Measurements from ENCODE around the gene OR2L2.
"Not testable (repeated sequence)": the region's sequence is repeated elsewhere in the genome, so short reads cannot be mapped to it uniquely, and the experiment has no call there.

OR2L2 gene, protein sequence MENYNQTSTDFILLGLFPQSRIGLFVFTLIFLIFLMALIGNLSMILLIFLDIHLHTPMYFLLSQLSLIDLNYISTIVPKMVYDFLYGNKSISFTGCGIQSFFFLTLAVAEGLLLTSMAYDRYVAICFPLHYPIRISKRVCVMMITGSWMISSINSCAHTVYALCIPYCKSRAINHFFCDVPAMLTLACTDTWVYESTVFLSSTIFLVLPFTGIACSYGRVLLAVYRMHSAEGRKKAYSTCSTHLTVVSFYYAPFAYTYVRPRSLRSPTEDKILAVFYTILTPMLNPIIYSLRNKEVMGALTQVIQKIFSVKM

GRCh38 chr1:248029770-248030169 is at the start of gene OR2L2:
OR2L2 (plus strand) TSS chr1:248030070; CDS start chr1:248038268, 8,198 bp downstream.
- no peak for DNase-seq

DNA sequence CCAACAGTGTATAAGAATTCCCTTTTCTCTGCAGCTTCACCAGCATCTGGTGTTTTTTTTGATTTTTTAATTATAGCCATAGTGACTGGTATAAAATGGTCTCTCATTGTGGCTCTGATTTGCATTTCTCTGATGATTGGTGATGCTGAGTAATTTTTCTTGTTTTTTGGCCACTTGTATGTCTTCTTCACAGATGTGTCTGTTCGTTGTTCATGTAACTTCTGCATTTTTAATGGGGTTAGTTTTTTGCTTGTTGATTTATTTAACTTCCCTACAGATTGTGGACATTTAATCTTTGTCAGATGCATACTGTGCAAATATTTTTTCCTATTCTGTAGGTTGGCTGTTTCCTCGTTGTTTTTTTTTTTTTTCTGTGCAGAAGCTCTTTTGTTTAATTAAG is 36.9 kb upstream of the OR2L2 start:
- DNase-seq = no peak

DNA sequence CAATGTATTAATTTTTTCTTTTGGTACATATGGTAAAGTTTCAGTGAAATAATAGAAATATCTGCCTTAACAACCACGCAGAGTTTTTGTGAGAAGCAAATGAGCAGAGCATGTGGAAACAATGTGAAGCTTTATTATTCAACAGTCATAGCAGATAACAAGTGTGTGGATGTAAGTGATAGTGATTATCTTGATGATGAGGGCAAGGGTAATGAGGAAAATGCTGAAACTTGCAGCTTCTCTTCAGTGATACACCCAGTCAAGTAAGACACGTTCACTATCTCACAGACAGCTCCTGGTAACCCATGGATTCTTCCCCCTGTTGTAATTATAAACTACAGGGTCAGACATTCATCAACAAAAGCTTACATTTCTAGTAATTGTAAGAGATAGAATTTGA is 31.1 kb upstream of the OR2L2 start:
- no peak for DNase-seq

DNA sequence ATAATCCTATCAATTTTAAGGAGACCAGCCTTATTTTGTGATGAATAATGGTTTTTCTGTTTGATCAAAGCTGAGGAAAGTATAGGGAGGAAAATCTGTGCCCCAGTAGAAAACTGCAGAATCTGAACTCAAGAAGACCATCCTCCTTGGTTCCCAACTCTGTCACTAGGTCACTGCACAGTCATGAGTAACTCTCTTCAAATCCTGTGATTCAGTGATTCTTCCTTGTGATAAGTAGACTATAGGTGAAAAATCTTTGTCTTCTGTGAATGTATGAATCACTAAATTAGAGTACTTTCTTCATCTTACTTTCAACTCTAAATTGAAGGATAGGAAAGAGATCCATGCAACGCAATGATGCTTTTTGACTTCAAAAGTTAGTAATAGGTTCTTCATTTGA is 29.7 kb upstream of the OR2L2 start:
- DNase-seq = no peak

- DNase-seq = no peak
These were observed 22.1 kb upstream of the OR2L2 start for GRCh38 chr1:248007778-248008177.

- DNase-seq = no peak
These were observed 20.2 kb upstream of the OR2L2 start for GRCh38 chr1:248009681-248010080.

DNA sequence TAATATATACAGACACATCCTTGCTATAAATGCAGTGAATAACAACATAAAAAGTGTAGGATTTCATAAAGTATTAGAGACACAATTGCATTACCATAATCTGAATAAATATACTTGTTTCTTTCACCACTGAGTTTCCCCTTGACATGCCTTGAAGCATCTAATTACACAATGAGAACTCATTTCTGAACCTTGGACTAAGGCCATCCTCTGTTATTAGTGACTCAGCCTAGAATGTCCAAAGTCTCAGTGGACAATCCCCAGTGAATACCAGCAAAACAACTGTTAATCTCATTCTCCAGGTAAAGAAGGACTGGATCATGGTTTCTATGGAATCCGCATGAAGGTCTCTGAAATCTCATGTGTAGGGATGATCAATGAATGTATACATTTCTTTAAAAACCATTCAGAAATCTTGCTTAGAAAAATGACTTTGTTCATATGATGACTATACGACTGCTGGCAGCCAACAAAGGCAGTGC is 16.6 kb upstream of the OR2L2 start, which contains the start of gene OR2L5:
TSS of gene OR2L5 (plus strand) at position 432 of the 482 bp plus-strand sequence. CDS start 8,288 bp downstream, outside the sequence.
- DNase-seq = no peak

GRCh38 chr1:248015803-248016202 is 14.1 kb upstream of the OR2L2 start:
- no peak for DNase-seq

GRCh38 chr1:248045209-248045608 is 15.3 kb downstream of the OR2L2 start:
- DNase-seq = no peak

- DNase-seq = no peak
These were observed 16.7 kb downstream of the OR2L2 start, which contains the start of gene OR2L3 for GRCh38 chr1:248046536-248046935. OR2L3 (plus strand) TSS chr1:248046836; CDS start chr1:248060682, 13,846 bp downstream.

DNA sequence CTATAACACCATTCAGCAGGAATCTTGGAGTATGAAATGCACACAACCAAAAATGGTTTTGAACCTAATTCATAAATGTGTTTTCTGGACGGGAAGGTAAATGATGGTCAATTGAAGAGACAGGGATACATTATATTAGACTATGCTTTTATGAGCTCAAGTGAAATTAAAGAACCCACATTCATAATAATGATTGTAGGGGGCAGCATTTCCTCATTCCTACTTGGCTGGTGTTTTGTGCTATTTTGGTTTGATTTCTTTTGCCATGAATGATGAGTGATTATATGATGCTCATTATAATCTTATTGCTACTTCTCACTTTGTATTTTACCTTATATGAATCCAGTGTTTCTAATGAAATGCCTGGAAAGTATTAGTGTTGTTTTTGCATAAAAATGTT is 17.1 kb downstream of the OR2L2 start:
- DNase-seq = no peak

GRCh38 chr1:248054671-248055070 is 24.8 kb downstream of the OR2L2 start:
- no peak for DNase-seq

GRCh38 chr1:248055261-248055660 is 25.4 kb downstream of the OR2L2 start:
- no peak for DNase-seq

GRCh38 chr1:248065071-248065470 is 35.2 kb downstream of the OR2L2 start:
- no peak for DNase-seq

DNA sequence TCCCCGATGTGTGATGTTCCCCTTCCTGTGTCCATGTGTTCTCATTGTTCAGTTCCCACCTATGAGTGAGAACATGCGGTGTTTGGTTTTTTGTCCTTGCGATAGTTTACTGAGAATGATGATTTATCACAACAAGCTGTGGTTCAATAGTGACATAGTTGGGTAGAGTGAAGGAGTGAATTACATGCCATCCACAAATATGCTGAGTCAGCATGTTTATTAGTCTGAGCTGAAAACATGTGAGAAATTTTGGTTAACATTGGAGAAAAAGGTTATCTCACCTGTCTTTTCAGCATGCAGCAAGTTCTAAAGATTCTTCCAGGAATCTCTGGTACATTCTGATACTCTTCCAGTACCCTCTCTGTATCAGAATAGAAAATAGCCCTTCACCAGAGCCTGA is 35.7 kb downstream of the OR2L2 start:
- DNase-seq = no peak

DNA sequence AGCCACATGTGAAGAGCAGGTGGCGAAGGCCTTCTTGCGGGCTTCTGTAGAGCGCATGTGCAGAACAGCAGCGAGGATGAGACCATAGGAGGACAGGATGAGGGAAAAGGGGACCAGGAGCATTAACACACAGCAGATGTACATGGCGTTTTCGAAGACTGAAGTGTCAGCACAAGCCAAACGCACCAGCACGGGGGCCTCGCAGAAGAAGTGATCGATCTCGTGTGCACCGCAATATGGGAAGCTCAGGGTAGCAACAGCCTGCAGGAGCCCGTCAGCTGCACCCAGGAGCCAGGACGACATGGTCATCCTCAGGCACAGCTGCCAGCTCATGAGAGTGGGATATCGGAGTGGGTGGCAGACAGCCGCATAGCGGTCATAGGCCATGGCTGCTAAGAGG is 54.0 kb downstream of the OR2L2 start:
- not testable (repeated sequence) for DNase-seq
